GM12892 (cell line): ENCODE results near the gene CACNA1G.

Source experiments
- DNase-seq: peaks from one replicate; pipeline ENCODE4 v3.0.0; 2011; ENCODE audit not compliant: insufficient read length
- FAIRE-seq: peaks from 2 replicates; lab custom pipeline; 2011; peaks lifted over from hg19 to GRCh38; lab: Jason Lieb, UNC
- POLR2A ChIP-seq: IDR thresholded peaks from 2 replicates; pipeline ENCODE4 v1.6.1; 2011; ENCODE audit warnings: low read depth, low read length, control low read depth
- POLR2AphosphoS5 ChIP-seq: IDR thresholded peaks from 2 replicates; pipeline ENCODE4 v1.6.1; 2011; ENCODE audit warnings: low read depth, low read length, control low read depth
- TAF1 ChIP-seq: IDR thresholded peaks from 2 replicates; pipeline ENCODE4 v1.6.1; 2011; ENCODE audit warnings: low read depth, mild to moderate bottlenecking, control low read depth, low read length, borderline replicate concordance

The CACNA1G gene

DNA sequence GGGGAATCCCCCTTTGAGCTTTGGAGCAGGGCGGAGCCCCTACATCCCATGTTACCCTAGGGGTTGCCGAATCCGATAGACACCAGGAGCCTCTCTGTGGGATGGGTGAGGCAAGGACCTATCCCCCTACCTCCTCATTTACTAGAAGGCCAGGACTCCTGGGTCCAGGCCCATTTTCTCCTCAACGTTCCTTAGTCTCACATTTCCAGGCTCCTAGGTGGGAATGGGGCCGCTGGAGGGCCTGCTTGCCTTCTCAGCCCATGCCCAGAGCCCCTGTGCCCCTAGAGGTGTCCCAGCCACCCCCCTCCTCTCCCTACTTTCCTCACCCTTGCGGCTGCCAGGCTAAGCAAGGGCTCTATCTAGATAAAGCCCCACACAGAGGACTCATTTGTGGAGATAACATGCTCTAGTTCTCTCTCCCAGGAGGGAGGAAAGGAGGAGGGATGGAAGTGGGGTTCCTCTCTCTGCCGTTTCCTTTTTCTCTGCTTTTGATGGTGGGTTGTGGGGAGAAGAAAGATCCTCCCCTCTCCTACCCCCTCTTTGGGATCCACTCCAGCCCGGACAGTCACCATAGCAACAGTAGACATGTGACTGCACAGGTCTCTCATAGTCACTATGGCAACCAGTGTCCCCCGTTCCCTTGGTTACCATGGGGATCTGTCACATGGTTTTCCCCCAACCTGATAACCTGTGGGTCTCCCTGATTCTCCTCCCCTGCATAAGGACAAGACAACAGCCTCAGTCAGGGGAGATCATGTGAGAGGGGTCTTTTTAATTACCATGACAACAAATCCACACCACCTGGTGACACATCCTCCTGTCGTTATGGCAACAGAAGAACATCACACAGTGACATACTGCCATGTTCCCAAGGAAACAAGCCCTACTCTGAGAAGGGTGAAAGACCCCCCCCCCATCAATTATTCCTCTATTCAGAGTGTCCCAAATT lies 5.2 kb downstream of the CACNA1G start:
- TF ChIP-seq TAF1 (no peak), POLR2A (no peak), POLR2AphosphoS5 (no peak)
- DNase-seq = no peak
- FAIRE-seq = no peak

DNA sequence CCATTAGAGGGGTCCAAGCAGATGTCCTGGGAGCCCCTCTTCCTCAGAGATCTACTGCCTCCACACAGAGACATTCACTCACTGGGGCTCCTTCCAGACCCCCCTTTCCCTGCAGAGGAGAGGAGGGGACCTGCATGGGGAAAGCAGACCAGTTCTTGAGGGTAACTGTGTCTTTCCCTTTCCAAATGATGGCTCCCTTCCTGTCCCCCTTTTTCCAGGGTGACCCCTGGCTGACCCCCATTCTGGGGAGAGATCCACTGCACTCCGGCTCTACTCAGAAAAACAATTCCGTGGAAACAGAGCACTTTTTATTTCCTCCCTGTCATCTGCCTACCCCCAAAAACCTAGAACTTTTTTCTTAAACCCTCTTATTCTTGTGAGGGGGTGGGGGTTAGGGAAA lies 6.4 kb downstream of the CACNA1G start:
- TF ChIP-seq POLR2AphosphoS5 (no peak), TAF1 (no peak), POLR2A (no peak)
- no peak for DNase-seq
- no peak for FAIRE-seq

DNA sequence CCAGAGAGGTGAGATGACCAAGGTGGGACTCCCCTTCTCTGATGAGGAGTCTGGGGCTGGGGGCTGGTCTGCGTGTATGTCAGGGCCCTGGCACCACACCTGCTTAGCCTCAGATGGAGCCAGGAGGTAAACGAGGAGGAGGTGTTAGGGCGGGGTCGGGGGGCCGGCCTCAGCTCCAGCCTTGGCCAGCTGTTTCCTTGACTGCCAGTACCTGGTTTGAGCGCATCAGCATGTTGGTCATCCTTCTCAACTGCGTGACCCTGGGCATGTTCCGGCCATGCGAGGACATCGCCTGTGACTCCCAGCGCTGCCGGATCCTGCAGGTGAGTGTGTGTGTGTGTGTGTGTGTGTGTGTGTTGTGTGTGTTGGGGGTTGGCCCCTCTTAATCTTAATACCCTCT lies 8.1 kb downstream of the CACNA1G start:
- TF ChIP-seq TAF1 = no peak
- no peak for TF ChIP-seq POLR2A
- no peak for TF ChIP-seq POLR2AphosphoS5

DNA sequence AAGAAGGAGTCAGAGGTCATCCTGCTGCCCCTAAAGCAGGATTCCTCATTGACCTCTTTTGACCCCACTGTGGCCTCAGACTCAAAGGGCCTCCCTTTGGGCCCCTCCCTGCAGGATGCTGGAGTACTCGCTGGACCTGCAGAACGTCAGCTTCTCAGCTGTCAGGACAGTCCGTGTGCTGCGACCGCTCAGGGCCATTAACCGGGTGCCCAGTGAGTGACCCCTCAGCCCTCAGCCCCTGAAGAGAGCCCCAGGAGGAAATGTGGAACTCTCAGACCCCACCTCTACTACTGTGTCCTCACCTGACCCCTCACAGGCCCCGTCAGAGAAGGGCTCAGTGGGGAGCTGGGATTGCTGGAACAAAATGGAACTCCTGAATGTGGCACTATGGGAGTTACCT lies 9.1 kb downstream of the CACNA1G start:
- no peak for TF ChIP-seq POLR2AphosphoS5
- no peak for TF ChIP-seq TAF1
- no peak for TF ChIP-seq POLR2A
- FAIRE-seq = no peak

More for the DNA sequence above, 8.1 kb downstream of the CACNA1G start:
- no peak for DNase-seq
- FAIRE-seq = no peak

DNA sequence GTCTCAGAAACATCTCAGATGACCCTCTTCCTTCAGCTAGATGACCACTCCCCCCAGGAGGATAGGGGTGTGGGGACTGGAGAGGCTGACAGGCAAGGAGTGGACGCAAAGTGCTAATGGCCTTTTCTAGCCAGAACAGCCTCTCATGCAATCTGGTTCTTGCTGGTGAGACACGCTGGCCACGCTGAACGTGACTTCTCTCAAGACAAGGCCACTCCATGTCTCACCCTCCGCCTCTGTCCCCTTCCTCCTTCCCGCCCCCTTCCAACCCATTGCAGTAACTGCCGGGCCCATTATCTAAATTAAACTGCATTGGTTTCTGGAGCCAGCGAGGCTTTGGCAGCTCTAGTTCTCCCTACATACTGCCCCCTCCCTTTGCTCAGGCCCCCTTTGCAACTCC lies 9.5 kb downstream of the CACNA1G start:
- no peak for FAIRE-seq
- no peak for TF ChIP-seq POLR2AphosphoS5
- no peak for TF ChIP-seq POLR2A
- no peak for TF ChIP-seq TAF1
- no peak for DNase-seq

More for the DNA sequence above, 9.1 kb downstream of the CACNA1G start:
- DNase-seq = no peak

DNA sequence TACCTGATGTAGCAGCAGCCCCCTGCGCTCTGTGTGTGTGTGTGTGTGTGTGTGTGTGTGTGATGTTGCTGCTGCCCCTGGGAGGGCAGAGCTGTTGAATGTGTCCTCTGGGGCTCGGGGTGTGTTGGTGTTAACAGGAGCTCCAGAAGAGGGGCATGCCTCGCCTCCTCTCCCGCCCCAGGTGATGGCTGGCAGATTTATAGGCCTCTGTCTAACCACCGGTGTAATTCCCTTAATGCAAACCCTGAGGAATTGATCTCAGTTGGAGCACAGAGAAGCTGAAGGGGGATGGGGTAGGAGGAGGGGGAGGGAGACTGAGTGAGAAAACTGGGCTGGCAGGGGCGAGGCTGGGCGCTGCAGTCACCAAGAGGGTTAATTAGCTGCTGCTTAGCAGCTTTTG lies 10.0 kb downstream of the CACNA1G start:
- no peak for TF ChIP-seq POLR2AphosphoS5
- TF ChIP-seq POLR2A = no peak
- no peak for TF ChIP-seq TAF1
- DNase-seq = no peak
- FAIRE-seq = no peak

DNA sequence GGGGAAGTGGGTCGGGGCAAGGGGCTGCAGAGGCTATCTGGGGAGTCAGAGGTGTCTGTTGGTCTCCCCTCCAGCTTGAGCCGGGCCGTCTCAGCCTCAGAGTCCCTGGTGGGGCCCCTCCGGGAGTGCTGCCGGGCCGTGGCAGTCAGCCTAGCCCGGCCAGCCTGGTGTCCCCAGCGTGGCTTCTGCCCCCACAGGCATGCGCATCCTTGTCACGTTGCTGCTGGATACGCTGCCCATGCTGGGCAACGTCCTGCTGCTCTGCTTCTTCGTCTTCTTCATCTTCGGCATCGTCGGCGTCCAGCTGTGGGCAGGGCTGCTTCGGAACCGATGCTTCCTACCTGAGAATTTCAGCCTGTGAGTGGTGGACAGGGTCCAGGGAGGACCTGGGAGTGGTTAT lies 11.2 kb downstream of the CACNA1G start:
- TF ChIP-seq POLR2AphosphoS5 (no peak), TAF1 (no peak), POLR2A (no peak)
- FAIRE-seq (no peak), DNase-seq (no peak)

DNA sequence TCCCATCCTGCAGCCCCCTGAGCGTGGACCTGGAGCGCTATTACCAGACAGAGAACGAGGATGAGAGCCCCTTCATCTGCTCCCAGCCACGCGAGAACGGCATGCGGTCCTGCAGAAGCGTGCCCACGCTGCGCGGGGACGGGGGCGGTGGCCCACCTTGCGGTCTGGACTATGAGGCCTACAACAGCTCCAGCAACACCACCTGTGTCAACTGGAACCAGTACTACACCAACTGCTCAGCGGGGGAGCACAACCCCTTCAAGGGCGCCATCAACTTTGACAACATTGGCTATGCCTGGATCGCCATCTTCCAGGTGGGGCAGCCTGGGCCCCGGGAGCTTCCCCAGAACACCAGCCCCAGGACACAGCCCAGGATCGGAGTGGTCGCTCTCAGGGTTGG lies 12.0 kb downstream of the CACNA1G start:
- no peak for FAIRE-seq
- no peak for DNase-seq
- TF ChIP-seq POLR2A = no peak
- no peak for TF ChIP-seq TAF1
- no peak for TF ChIP-seq POLR2AphosphoS5

DNA sequence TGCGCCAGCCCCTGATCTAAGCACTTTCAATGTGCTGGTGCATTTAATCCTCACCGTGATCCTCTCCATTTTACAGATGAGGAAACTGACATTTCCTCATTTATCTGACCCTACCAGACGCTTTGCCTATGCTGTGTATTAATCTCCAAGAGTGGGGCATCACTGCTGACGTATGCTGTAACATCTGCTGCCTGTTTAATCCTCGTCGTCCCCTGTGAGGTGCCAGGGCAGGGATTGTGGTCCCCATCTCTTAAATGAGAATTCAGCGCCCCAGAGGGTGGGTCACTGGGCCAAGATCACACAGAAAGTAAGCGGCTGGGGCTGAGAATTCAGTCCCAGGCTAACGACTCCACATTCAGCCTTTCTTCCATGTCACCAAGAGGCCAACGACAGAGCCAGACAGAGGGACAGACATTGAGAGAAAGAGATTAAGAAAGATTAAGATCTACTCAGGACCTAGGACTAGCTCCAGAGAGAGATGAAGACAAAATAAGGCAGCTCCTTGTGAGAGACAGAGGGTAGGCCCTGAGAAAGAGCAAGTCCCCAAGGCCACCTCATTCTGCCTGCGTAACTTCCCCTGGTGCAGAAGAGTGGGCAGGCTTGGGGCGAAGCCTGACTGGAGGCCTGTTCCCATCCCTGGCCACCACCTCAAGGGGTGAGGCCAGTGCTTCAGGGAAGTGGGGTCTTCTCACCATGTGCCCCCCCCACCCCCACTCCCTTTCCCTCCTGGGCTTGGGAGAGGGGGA lies 13.5 kb downstream of the CACNA1G start:
- no peak for FAIRE-seq
- no peak for DNase-seq
- no peak for TF ChIP-seq POLR2A
- no peak for TF ChIP-seq TAF1
- no peak for TF ChIP-seq POLR2AphosphoS5

DNA sequence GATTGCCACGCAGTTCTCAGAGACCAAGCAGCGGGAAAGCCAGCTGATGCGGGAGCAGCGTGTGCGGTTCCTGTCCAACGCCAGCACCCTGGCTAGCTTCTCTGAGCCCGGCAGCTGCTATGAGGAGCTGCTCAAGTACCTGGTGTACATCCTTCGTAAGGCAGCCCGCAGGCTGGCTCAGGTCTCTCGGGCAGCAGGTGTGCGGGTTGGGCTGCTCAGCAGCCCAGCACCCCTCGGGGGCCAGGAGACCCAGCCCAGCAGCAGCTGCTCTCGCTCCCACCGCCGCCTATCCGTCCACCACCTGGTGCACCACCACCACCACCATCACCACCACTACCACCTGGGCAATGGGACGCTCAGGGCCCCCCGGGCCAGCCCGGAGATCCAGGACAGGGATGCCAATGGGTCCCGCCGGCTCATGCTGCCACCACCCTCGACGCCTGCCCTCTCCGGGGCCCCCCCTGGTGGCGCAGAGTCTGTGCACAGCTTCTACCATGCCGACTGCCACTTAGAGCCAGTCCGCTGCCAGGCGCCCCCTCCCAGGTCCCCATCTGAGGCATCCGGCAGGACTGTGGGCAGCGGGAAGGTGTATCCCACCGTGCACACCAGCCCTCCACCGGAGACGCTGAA lies 15.2 kb downstream of the CACNA1G start:
- FAIRE-seq (no peak), DNase-seq (no peak)
- TF ChIP-seq POLR2A (no peak), POLR2AphosphoS5 (no peak), TAF1 (no peak)

DNA sequence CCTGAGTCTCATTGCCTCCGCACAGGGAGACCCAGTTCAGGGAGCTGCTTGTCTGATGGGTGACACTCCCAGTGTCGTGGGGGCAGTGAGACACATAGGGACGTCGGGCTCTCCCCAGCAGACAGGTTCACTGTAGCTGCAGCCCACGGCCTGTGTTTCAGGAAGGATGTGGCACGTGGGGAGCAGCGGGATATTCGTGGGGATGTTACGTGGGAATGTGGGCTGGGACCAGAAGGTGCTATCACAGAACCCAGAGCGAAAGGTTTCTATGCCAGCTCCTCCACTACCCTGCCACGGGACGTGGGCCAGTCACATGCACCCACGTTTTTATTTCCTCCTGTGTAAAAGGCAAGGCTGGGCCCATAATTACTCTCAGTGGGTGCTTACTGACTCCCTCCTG lies 16.3 kb downstream of the CACNA1G start:
- TF ChIP-seq POLR2AphosphoS5 (no peak), TAF1 (no peak), POLR2A (no peak)
- DNase-seq (no peak), FAIRE-seq (no peak)
